GM12878 (cell line): ENCODE results near the gene LHFPL2. TPM values are rescaled to one million over a fixed set of nuclear protein-coding genes. Genes with fewer than 3 reads are reported as not detected.

Experiments
- ATAC-seq: fragments of 200-7000 bp; cut with Tn5 transposase; 3 replicates; pipeline ENCODE4 v1.9.1; 2020; ENCODE audit warnings: mild to moderate bottlenecking, moderate library complexity
- BruUV-seq: library from RNA; stranded (reverse); fragments of 400-500 nt; replicated peaks from 2 replicates; lab custom pipeline; 2021; lab: Mats Ljungman, UMichigan
- CTCF ChIA-PET: fragments of 300-600 bp; sonication (Branson Sonifier 250); formaldehyde crosslinking; extraction: SDS; loops from one replicate; lab custom pipeline; 2021; ENCODE audit warnings: inconsistent platforms; lab: Yijun Ruan, JAX
- POLR2A ChIA-PET: fragments of 350-600 bp; formaldehyde crosslinking; extraction: SDS; loops from one replicate; lab custom pipeline; 2021; ENCODE audit warnings: inconsistent platforms; lab: Charles Lee
- RAD21 ChIA-PET: fragments of 300-600 bp; sonication (Branson Sonifier 250); formaldehyde crosslinking; loops from one replicate; lab custom pipeline; 2023; ENCODE audit warnings: antibody characterized with exemption; ENCODE audit not compliant: unreplicated experiment; lab: Charles Lee
- SMC1A ChIA-PET: fragments of 300-600 bp; sonication (Branson Sonifier 250); formaldehyde crosslinking; loops from one replicate; lab custom pipeline; 2023; ENCODE audit not compliant: unreplicated experiment, uncharacterized antibody; lab: Charles Lee
- DNase-seq: peaks from one replicate; pipeline ENCODE4 v3.0.0-alpha.2; 2011; ENCODE audit warnings: low read depth, low spot score
- FAIRE-seq: peaks from 3 replicates; lab custom pipeline; 2011; peaks lifted over from hg19 to GRCh38; lab: Jason Lieb, UNC
- H2AFZ ChIP-seq: 2 replicates; pipeline ENCODE4 v1.6.0; 2011; ENCODE audit warnings: low read depth, low read length, control low read depth; ENCODE audit not compliant: control insufficient read depth
- H3K27ac ChIP-seq: 2 replicates; pipeline ENCODE4 v1.5.1; 2011; ENCODE audit warnings: control low read depth; ENCODE audit not compliant: control insufficient read depth, insufficient read depth
- H3K27me3 ChIP-seq, 2 experiments: replicated peaks in 1 of 2; 2 replicates each; pipeline versions ENCODE4 v1.6.0 to v1.6.1; 2011; ENCODE audit warnings: low read length in 1 of 2; ENCODE audit not compliant: control insufficient read depth in 2 of 2, insufficient read depth in 2 of 2
- H3K36me3 ChIP-seq, 2 experiments: 2 replicates each; pipeline ENCODE4 v1.5.1; 2011; ENCODE audit warnings: low read length in 1 of 2; ENCODE audit not compliant: control insufficient read depth in 2 of 2, insufficient read depth in 2 of 2
- H3K4me1 ChIP-seq: 2 replicates; pipeline ENCODE4 v1.6.1; 2011; ENCODE audit warnings: mild to moderate bottlenecking, low read length, moderate library complexity, mixed read lengths; ENCODE audit not compliant: control insufficient read depth, insufficient read depth
- H3K4me2 ChIP-seq: 2 replicates; pipeline ENCODE4 v1.6.0; 2011; ENCODE audit warnings: control low read depth; ENCODE audit not compliant: control insufficient read depth, insufficient read depth
- H3K4me3 ChIP-seq: fragments of 200-600 bp; sonication (generic); 2 replicates; pipeline ENCODE4 v1.5.1; 2016
- H3K79me2 ChIP-seq: 2 replicates; pipeline ENCODE4 v1.6.0; 2011; ENCODE audit warnings: low read length; ENCODE audit not compliant: control insufficient read depth, insufficient read depth
- H3K9ac ChIP-seq: 2 replicates; pipeline ENCODE4 v1.8.0; 2011; ENCODE audit warnings: low read length, control low read depth, mixed read lengths; ENCODE audit not compliant: control insufficient read depth, insufficient read depth
- H3K9me3 ChIP-seq: replicated peaks from 3 replicates; pipeline ENCODE4 v1.5.1; 2011; ENCODE audit warnings: mild to moderate bottlenecking, low read length; ENCODE audit not compliant: control insufficient read depth, insufficient read depth
- H4K20me1 ChIP-seq: 2 replicates; pipeline ENCODE4 v1.6.0; 2011; ENCODE audit not compliant: control insufficient read depth, insufficient read depth
- ASH2L ChIP-seq: fragments of 300-600, 200-600 bp; sonication (generic); IDR thresholded peaks from 2 replicates; pipeline ENCODE4 v1.6.1; 2017; ENCODE audit warnings: low read depth, mild to moderate bottlenecking, borderline replicate concordance
- ATF3 ChIP-seq: IDR thresholded peaks from 2 replicates; pipeline ENCODE4 v1.6.1; 2011; ENCODE audit warnings: low read depth, mild to moderate bottlenecking, low read length, moderate library complexity, borderline replicate concordance; ENCODE audit errors: extremely low read depth
- CEBPZ ChIP-seq: fragments of 150-350 bp; IDR thresholded peaks from 2 replicates; pipeline ENCODE4 v1.6.1; 2016; ENCODE audit warnings: low read depth, low read length
- KAT2A ChIP-seq: conservative IDR thresholded peaks from 2 replicates; pipeline ENCODE4 v1.6.1; 2011; ENCODE audit warnings: low read depth, low read length; ENCODE audit not compliant: control insufficient read depth
- PAX5 ChIP-seq: IDR thresholded peaks from 2 replicates; pipeline ENCODE4 v1.6.1; 2011; ENCODE audit warnings: low read depth, low read length, borderline replicate concordance
- SKIL ChIP-seq: fragments of 450-650 bp; IDR thresholded peaks from 2 replicates; pipeline ENCODE4 v1.6.1; 2017; ENCODE audit warnings: mild to moderate bottlenecking, low read depth, inconsistent platforms; ENCODE audit not compliant: poor library complexity, severe bottlenecking
- SMC3 ChIP-seq: IDR thresholded peaks from 2 replicates; pipeline ENCODE4 v1.6.1; 2011; ENCODE audit warnings: low read length, improper control_type of control experiment, borderline replicate concordance
- SUPT20H ChIP-seq: IDR thresholded peaks from 2 replicates; pipeline ENCODE4 v1.6.1; 2011; ENCODE audit warnings: low read depth, mild to moderate bottlenecking, low read length, moderate library complexity, borderline replicate concordance; ENCODE audit not compliant: control insufficient read depth
- TCF7 ChIP-seq: IDR thresholded peaks from 2 replicates; pipeline ENCODE4 v1.6.1; 2014; ENCODE audit warnings: antibody characterized with exemption, borderline replicate concordance
- YBX1 ChIP-seq: fragments of 450-650 bp; IDR thresholded peaks from 2 replicates; pipeline ENCODE4 v1.6.1; 2016; ENCODE audit warnings: antibody characterized with exemption
- YY1 ChIP-seq: IDR thresholded peaks from 2 replicates; pipeline ENCODE4 v1.6.1; 2011; ENCODE audit warnings: low read depth, mild to moderate bottlenecking, low read length
- ZNF24 ChIP-seq: fragments of 450-650 bp; IDR thresholded peaks from 2 replicates; pipeline ENCODE4 v1.6.1; 2017; ENCODE audit warnings: antibody characterized with exemption, mild to moderate bottlenecking
- WGBS: methylation state at CpG from one replicate; pipeline ENCODE4 v1.1.6; 2016; ENCODE audit warnings: low lambda C conversion rate; ENCODE audit not compliant: insufficient replicate concordance, insufficient coverage; ENCODE audit errors: missing lambda C conversion rate; 5-methylcytosine and 5-hydroxymethylcytosine counted together
- in situ Hi-C: fragments of 300-500 bp; cut with MboI; formaldehyde crosslinking; loops from 9 replicates; pipeline ENCODE4 v1.14.3; 2018; ENCODE audit warnings: mixed read lengths
- intact Hi-C: fragments of 100-400 bp; cut with micrococcal nuclease; formaldehyde crosslinking; loops from one replicate; pipeline ENCODE4 v1.14.2; 2022; ENCODE audit not compliant: unreplicated experiment
- polyA plus RNA-seq, 11 experiments: library from polyadenylated mRNA; depleted of rRNA in 4 of 11; unstranded in 6 of 11; stranded (reverse) in 5 of 11; fragments of >200 nt; fragmentation: Nextera tagmentation in 4 of 11; fragmentation: Illumina TruSeq in 1 of 11; extraction: Ambion mirVana in 4 of 11; extraction: Trizol in 1 of 11; gene quantifications; 1 replicate in 1 of 11; 2 replicates in 10 of 11; pipeline versions ENCODE4 v1.2.1 to v1.2.3, GENCODE V29; 2011 to 2016; ENCODE audit warnings: inconsistent platforms in 2 of 11, missing spikeins in 2 of 11, low read depth in 1 of 11
- total RNA-seq, 4 experiments: library from RNA; depleted of rRNA in 3 of 4; stranded (reverse); fragments of >200 nt in 3 of 4; fragmentation: Illumina TruSeq in 1 of 4; extraction: Trizol in 1 of 4; gene quantifications; 2 replicates each; pipeline versions ENCODE4 v1.2.1 to v1.2.3, GENCODE V29; 2013 to 2021
- TF ChIP-seq, protein P1 (sequence below): IDR thresholded peaks from 2 replicates; pipeline ENCODE4 v1.6.1; 2011; ENCODE audit warnings: borderline replicate concordance, low read depth, mild to moderate bottlenecking, moderate library complexity, mixed read lengths, low read length; ENCODE audit not compliant: insufficient read depth; ENCODE audit errors: extremely low read length

LHFPL2 gene
- total and polyA plus RNA-seq, 10 of the 15 experiments (the other 5 are each of a cell fraction or from before 2014, with no cell fraction given), result 4.1 to 21.8 (median 12.5) TPM

DNA sequence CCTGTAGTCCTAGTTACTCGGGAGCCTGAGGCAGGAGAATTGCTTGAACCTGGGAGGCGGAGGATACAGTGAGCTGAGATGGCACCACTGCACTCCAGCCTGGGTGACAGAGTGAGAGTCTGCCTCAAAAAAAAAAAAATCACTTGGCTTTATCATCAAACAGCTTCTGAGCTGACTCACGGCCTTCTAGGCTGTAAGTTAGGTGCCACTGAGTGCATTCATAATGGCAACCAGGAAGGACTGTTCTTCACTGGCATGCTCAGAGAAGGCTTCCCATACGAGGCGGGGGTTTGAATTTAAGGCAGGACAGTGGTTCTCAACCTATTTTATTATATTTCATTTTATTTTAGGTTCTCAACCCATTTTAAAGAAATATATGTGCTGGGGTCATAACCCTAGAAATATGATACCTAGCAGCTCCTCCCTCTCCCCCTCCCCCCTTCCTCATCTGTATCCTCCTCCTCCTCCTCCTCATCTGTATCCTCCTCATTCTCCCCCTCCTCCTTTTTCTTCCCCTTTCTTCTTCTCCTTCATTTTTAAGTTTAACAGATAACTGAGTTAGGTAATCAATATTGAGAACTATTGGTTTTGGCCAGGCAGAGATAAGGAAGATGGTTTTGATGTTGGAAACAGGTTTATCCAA lies 19.0 kb upstream of the LHFPL2 start:
- Histone ChIP-seq H3K36me3 (no peaks in the 10 kb centered on the region), H3K27me3 (no peaks in the 10 kb centered on the region), H3K27ac (no peak overlapping the region), H4K20me1 (no peaks in the 10 kb centered on the region), H3K9me3 (no peaks in the 10 kb centered on the region), H3K9ac (no peak overlapping the region), H3K4me2 (no peak overlapping the region), H3K79me2 (no peaks in the 10 kb centered on the region), H3K4me1 (no peaks in the 10 kb centered on the region; the same call in 1 of the 2 replicates)
- no peak for FAIRE-seq
- SMC1A ChIA-PET, result interaction anchor here (0.8 to 1.7 kb wide), 9 partner anchors 8 to 354 kb away, joined by 3 to 5 read pairs (median 3); no protein-coding TSS in a partner anchor
- no TSS peak for BruUV-seq
- POLR2A ChIA-PET, result interaction anchor here (0.6 kb wide), 1 partner anchor 141 kb away, joined by 4 read pairs; no protein-coding TSS in a partner anchor
- CTCF ChIA-PET, result interaction anchor here (1.0 kb wide), 2 partner anchors 9 to 157 kb away, joined by 3 read pairs; no protein-coding TSS in a partner anchor
- DNase-seq, result no peak
- intact Hi-C loops, result no loop called here
- ATAC-seq, result no peak
- TF ChIP-seq ATF3 (no peak), YBX1 (no peak), KAT2A (no peak), SMC3 (no peak), SUPT20H (no peak), TCF7 (no peak), PAX5 (no peak), ZNF24 (no peak), SKIL (no peak), YY1 (no peak), CEBPZ (no peak), ASH2L (no peak)
- TF ChIP-seq, protein P1, sequence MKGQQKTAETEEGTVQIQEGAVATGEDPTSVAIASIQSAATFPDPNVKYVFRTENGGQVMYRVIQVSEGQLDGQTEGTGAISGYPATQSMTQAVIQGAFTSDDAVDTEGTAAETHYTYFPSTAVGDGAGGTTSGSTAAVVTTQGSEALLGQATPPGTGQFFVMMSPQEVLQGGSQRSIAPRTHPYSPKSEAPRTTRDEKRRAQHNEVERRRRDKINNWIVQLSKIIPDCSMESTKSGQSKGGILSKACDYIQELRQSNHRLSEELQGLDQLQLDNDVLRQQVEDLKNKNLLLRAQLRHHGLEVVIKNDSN, result no peak
- TF ChIP-seq, all 136 proteins: peak for 0
- in situ Hi-C loops, result no loop called here
- 95% methylated on average over 5 of the region's 5 CpGs for WGBS
- RAD21 ChIA-PET, result interaction anchor here (0.7 kb wide), 2 partner anchors 60 to 73 kb away, joined by 3 read pairs; no protein-coding TSS in a partner anchor
- Histone ChIP-seq H3K4me3 (no peak overlapping the region), H2AFZ (peak overlapping the region; percentile 28; the same call in 1 of the 2 replicates)
